Fibroblast of pulmonary artery (primary cell): ENCODE data around the gene SLC4A5.
"Not testable (repeated sequence)": the region's sequence is repeated elsewhere in the genome, so short reads cannot be mapped to it uniquely, and the experiment has no call there.

Experiments
- DNase-seq: peaks from one replicate; pipeline ENCODE4 v3.0.0-alpha.2; 2010; ENCODE audit warnings: low read depth
- H3K4me3 ChIP-seq: replicated peaks from 2 replicates; pipeline ENCODE4 v1.5.1; 2011; ENCODE audit warnings: low read depth, mild to moderate bottlenecking, control low read depth, low read length, moderate library complexity
- TF ChIP-seq, protein P1 (sequence below): IDR thresholded peaks from 2 replicates; pipeline ENCODE4 v1.5.1; 2011; ENCODE audit warnings: mild to moderate bottlenecking, control low read depth, low read length, inconsistent platforms; ENCODE audit errors: missing control alignments

The SLC4A5 gene

DNA sequence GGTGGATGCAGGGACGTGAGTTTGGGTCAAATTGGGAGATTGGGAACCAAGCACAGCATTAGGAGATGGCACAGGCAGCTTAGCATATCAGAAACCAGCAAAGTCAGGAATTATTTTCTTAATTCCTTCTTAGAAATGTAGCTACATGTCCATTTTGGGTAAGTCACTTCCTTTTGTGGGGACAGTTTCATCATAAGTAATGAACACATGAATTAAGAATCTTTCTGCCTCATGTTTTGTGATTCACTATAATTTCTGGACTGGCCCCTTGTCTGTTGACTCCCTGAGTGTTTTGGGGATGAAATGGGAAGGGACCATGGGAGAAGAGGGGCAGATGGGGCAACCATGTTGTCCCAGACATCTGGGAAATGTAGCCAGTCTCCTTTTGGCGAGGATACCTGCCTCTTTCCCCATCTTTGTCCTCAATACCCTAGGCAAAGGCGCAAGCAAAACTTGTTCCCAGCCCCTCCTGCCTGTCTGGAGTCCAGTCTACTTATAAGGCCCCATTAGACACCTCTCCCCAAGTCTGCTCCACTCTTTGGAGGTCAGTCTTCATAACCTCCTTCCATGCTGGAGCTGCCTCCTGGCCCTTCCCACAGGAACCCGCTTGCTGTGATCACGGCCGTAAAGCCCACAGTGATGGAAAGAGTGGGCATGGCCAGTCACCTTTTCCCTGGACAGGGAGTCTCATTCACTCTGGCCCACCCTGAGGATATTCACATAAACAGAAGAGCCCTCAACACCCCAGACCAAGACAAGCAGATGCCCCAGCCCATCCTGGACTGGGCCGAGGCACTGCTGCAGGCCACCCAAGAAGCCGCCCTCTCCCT, 119.1 kb downstream of the SLC4A5 start:
- TF ChIP-seq, protein P1, sequence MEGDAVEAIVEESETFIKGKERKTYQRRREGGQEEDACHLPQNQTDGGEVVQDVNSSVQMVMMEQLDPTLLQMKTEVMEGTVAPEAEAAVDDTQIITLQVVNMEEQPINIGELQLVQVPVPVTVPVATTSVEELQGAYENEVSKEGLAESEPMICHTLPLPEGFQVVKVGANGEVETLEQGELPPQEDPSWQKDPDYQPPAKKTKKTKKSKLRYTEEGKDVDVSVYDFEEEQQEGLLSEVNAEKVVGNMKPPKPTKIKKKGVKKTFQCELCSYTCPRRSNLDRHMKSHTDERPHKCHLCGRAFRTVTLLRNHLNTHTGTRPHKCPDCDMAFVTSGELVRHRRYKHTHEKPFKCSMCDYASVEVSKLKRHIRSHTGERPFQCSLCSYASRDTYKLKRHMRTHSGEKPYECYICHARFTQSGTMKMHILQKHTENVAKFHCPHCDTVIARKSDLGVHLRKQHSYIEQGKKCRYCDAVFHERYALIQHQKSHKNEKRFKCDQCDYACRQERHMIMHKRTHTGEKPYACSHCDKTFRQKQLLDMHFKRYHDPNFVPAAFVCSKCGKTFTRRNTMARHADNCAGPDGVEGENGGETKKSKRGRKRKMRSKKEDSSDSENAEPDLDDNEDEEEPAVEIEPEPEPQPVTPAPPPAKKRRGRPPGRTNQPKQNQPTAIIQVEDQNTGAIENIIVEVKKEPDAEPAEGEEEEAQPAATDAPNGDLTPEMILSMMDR: no peak
- H3K4me3 ChIP-seq: no peak overlapping the region
- DNase-seq: no peak

DNA sequence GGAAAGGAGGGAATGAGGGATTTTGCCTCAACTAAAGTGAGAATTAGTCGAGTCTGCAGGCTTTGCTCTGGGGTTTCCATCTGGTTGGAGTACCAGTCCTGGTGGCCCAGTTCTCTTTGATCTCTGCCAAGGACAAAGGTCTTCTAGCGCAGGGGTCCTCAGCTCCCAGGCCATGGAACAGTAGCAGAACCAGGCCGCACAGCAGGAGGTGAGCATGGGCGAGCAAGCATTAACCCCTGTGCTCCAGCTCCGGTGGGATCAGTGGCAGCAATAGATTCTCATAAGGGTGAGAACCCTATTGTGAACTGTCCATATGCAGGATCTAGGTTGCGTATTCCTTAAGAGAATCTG, 120.9 kb downstream of the SLC4A5 start:
- TF ChIP-seq, protein P1: no peak
- no peak overlapping the region for H3K4me3 ChIP-seq
- DNase-seq: no peak

DNA sequence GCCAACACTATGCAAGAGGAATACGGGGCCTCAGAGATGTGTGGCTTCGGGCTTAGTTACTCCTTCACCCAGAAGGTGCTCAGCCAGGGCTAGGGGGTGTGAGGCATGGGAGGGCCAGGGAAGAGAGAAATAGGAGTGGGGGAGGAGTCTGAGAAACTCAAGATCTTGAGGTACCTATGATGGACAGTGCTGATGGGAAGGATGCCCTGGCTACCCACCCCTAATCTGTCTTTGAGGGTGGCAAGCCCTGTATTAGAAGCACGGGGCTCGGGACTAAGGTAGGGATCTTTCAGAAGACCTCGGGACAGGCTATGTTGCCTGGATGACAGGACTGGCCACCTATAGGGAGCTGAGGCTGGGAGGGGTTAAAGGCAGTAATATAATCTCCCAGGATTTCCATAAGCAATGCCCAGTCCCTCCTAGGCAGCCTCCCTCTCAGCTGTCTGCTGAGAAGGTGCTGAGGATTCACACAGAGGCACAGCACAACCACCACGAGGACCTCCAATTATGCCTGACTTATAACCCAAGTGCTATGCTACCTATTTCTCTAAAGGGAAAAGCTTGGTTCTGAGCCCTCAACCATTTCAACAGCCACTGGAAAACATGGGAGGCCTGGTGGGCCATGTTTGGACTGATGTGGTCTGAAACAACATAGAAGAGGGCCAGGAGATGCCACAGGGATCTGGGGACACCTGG, 121.5 kb downstream of the SLC4A5 start:
- TF ChIP-seq, protein P1: no peak
- no peak for DNase-seq
- no peak overlapping the region for H3K4me3 ChIP-seq

DNA sequence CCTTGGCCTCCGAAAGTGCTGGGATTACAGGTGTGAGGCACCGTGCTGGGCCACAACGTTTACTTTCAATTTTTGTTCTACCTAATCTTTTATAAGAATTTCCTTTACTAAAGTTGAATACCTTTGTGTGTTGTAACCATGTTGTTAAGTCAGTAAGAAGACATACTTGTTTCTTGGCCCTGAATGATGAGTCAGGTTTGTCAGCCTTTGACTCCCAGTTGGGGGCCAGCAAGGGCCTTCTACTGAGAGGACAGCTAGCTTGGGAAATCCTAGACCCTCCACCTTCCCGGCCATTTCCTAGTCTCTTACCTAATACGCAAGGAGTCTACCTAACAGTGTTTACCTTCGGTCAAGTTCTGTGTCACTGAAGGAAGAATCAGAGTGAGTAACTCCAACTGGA, 122.1 kb downstream of the SLC4A5 start:
- no peak overlapping the region for H3K4me3 ChIP-seq
- TF ChIP-seq, protein P1: no peak
- DNase-seq: no peak

DNA sequence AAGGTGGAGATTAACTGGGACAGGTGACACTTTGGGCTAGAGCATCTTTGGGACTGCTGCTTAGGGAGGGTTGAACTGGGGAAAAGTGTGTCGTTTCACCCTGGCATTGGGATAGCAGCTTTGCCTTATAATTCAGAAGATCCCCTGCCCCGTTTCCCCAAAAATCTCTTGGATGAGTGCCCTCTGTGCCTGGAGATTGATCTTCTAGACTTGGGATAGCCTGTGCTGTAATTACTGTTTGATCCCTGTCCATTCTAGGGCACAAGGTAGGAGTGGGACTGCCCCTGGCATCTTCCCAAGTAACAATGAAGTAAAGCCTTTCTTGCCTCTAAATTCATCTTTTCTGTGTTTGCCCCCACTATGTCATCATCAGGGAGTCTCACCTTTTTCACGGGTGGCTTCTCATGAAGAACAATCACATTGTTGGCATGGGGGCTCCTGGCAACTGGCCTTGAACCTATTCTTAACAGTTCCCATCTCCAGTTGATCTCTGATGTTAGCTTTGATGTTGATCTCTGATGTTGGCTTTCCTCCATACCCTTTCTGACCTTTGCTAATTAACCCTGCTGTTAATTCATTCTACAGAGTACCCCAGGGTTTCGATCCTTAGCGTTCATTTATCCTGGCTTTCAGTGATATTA, 123.2 kb downstream of the SLC4A5 start:
- DNase-seq: no peak
- TF ChIP-seq, protein P1: no peak
- no peak overlapping the region for H3K4me3 ChIP-seq

DNA sequence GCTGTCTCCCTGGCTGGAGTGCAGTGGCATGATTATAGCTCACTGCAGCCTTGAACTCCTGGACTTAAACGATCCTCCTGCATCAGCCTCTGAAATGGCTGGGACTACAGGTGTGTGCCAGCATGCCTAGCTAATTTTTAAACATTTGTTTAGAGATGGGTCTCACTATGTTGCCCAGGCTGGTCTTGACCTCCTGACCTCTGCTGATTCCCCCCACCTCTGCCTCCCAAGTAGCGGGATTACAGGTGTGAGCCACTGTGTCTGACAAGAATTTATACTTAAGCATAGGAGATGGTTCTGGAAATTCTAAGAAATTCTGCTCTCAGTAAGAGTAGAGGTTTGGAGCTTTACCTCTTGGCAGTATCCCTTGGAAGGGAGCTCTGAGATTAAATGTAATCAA, 126.6 kb downstream of the SLC4A5 start:
- H3K4me3 ChIP-seq: no peak overlapping the region
- TF ChIP-seq, protein P1: no peak
- DNase-seq: no peak

DNA sequence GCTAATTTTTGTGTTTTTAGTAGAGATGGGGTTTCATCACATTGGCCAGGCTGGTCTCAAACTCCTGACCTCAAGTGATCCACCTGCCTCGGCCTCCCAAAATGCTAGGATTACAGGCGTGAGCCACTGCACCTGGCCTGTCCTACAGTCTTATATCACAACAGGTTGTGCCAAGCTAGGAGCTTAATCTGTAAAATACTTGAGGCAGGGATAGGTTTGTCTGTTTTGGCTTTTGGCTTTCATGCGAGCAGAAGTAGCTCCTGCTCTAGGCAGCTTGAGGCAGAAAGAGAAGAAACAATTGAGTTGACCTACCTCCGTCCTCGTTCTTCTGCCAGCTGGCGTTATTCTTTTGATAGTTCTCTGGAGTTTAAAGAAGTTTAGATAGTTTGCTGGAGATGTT, 127.4 kb downstream of the SLC4A5 start:
- H3K4me3 ChIP-seq, DNase-seq: not testable (repeated sequence)
